Measurements from ENCODE around the gene NUCB1. TPM values are rescaled to one million over a fixed set of nuclear protein-coding genes. Genes with fewer than 3 reads are reported as not detected.

The NUCB1 gene
- total RNA-seq, 1 donor from 2014 or later: 164 TPM

DNA sequence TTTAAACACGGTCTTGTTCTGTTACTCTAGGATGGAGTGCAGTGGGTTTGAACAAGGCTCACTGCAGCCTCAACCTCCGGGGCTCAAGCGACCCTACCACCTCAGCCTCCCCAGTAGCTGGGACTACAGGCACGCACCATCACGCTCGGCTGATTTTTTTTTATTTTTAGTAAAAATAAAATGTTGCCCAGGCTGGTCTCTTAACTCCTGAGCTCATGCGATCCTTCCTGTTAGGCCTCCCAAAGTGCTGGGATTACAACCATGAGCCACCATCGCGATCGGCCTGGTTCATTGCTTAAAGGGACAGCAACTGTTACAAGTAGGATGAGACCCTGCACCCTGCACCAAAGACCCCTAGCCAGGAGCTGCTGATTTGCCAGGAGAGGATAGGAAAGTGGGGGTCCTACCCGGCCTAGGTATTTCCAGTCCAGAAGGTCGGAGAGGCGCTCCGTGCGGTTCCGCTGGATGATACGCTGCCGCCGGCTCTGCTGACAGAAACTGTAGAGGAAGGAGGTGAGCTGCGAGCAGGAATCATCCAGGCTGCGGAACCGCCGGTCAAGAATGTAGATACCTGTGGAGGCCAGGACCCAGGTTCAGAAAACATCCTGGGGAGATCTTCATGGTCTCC is 70.1 kb downstream of the NUCB1 start:
- Histone ChIP-seq H4K20me1 (ENCODE audit: insufficient read depth, low read length) (peaks cover 52% of the 10 kb centered on the region), H3K27ac (ENCODE audit: low read depth, low read length) (no peak overlapping the region), H3K9ac (ENCODE audit: low read length) (peak overlapping the region; percentile 21), H3K79me2 (ENCODE audit: insufficient read depth, low read length) (peaks cover 19% of the 10 kb centered on the region), H3K36me3 (ENCODE audit: insufficient read depth, low read length) (peaks cover 15% of the 10 kb centered on the region), H3K27me3 (ENCODE audit: insufficient read depth, low read length) (no peaks in the 10 kb centered on the region), H3K4me1 (ENCODE audit: insufficient read depth, low read length) (peaks cover 14% of the 10 kb centered on the region), H3K9me3 (ENCODE audit: insufficient read depth, low read depth, low read length) (no peaks in the 10 kb centered on the region), H3K4me2 (ENCODE audit: low read length) (no peak overlapping the region), H2AFZ (ENCODE audit: low read depth, low read length) (no peak overlapping the region), H3K4me3 (ENCODE audit: insufficient read depth, low read depth, low read length) (no peak overlapping the region)
- DNase-seq (ENCODE audit: low read depth) (no peak), FAIRE-seq (no peak)
- TF ChIP-seq EZH2 (IDR thresholded peaks at IDR 0.05; ENCODE audit: insufficient read depth, low read length) (no peak), CTCF (IDR thresholded peaks at IDR 0.05; ENCODE audit: insufficient read depth, low read depth, low read length) (no peak)
- Mint-ChIP-seq H3K27ac (ENCODE audit: unreplicated experiment) (no peak overlapping the region), H3K27me3 (ENCODE audit: low read depth, unreplicated experiment) (no peaks in the 10 kb centered on the region), H3K36me3 (ENCODE audit: low read depth, unreplicated experiment) (peaks cover 39% of the 10 kb centered on the region), H3K4me1 (ENCODE audit: low read depth, unreplicated experiment) (peaks cover 13% of the 10 kb centered on the region), H3K9me3 (ENCODE audit: unreplicated experiment) (no peaks in the 10 kb centered on the region), H3K4me3 (ENCODE audit: unreplicated experiment) (no peak overlapping the region)

GRCh38 chr19:48970923-48971395 is 70.8 kb downstream of the NUCB1 start:
- H3K36me3 Mint-ChIP-seq (ENCODE audit: low read depth, unreplicated experiment): peaks cover 35% of the 10 kb centered on the region
- H3K27me3 ChIP-seq (ENCODE audit: insufficient read depth, low read length): no peaks in the 10 kb centered on the region
- peaks cover 13% of the 10 kb centered on the region for H3K4me1 Mint-ChIP-seq (ENCODE audit: low read depth, unreplicated experiment)
- no peak overlapping the region for H3K27ac ChIP-seq (ENCODE audit: low read depth, low read length)
- peaks cover 15% of the 10 kb centered on the region for H3K36me3 ChIP-seq (ENCODE audit: insufficient read depth, low read length)
- TF ChIP-seq EZH2 (IDR thresholded peaks at IDR 0.05; ENCODE audit: insufficient read depth, low read length) (no peak), CTCF (IDR thresholded peaks at IDR 0.05; ENCODE audit: insufficient read depth, low read depth, low read length) (peak; percentile 93)
- H3K27ac Mint-ChIP-seq (ENCODE audit: unreplicated experiment): no peak overlapping the region
- no peaks in the 10 kb centered on the region for H3K9me3 Mint-ChIP-seq (ENCODE audit: unreplicated experiment)
- no peaks in the 10 kb centered on the region for H3K27me3 Mint-ChIP-seq (ENCODE audit: low read depth, unreplicated experiment)
- H3K4me3 Mint-ChIP-seq (ENCODE audit: unreplicated experiment): no peak overlapping the region
- peak overlapping the region; percentile 21 for H3K9ac ChIP-seq (ENCODE audit: low read length)
- FAIRE-seq: no peak
- H3K4me3 ChIP-seq (ENCODE audit: insufficient read depth, low read depth, low read length): no peak overlapping the region
- peaks cover 45% of the 10 kb centered on the region for H4K20me1 ChIP-seq (ENCODE audit: insufficient read depth, low read length)
- peaks cover 13% of the 10 kb centered on the region for H3K4me1 ChIP-seq (ENCODE audit: insufficient read depth, low read length)
- H3K9me3 ChIP-seq (ENCODE audit: insufficient read depth, low read depth, low read length): no peaks in the 10 kb centered on the region
- DNase-seq (ENCODE audit: low read depth): no peak
- H2AFZ ChIP-seq (ENCODE audit: low read depth, low read length): no peak overlapping the region
- peaks cover 12% of the 10 kb centered on the region for H3K79me2 ChIP-seq (ENCODE audit: insufficient read depth, low read length)
- H3K4me2 ChIP-seq (ENCODE audit: low read length): no peak overlapping the region

Other genes starting within 250 kb of the NUCB1 start
- 0.11 and 0.41 TPM in 2 replicates for gene NTN5, start 227.3 kb upstream of the NUCB1 start, total RNA-seq
- gene FUT2, start 204.3 kb upstream of the NUCB1 start, total RNA-seq: not detected in 2 replicates
- 0.55 and 0.57 TPM in 2 replicates for gene MAMSTR, start 180.6 kb upstream of the NUCB1 start, total RNA-seq
- 0.26 and 0.68 TPM in 2 replicates for gene RASIP1, start 159.7 kb upstream of the NUCB1 start, total RNA-seq
- not detected in 2 replicates for gene IZUMO1, start 153.4 kb upstream of the NUCB1 start, total RNA-seq
- 0.65 and 0.91 TPM in 2 replicates for gene FUT1, start 147.7 kb upstream of the NUCB1 start, total RNA-seq
- not detected in 2 replicates for gene FGF21, start 144.8 kb upstream of the NUCB1 start, total RNA-seq
- 38.1 and 41.5 TPM in 2 replicates for gene BCAT2, start 89.3 kb upstream of the NUCB1 start, total RNA-seq
- 8.2 and 9.7 TPM in 2 replicates for gene HSD17B14, start 63.8 kb upstream of the NUCB1 start, total RNA-seq
- 27.5 and 32.8 TPM in 2 replicates for gene PLEKHA4, start 31.7 kb upstream of the NUCB1 start, total RNA-seq
- gene PPP1R15A, start 27.9 kb upstream of the NUCB1 start, total RNA-seq: 39.5 and 53.2 TPM in 2 replicates
- not detected in 2 replicates for gene TULP2, start 1.6 kb upstream of the NUCB1 start, total RNA-seq
- 0.45 TPM in 1 of 2 replicates, not detected in the other for gene DHDH, start 33.4 kb downstream of the NUCB1 start, total RNA-seq
- 169 and 174 TPM in 2 replicates for gene BAX, start 54.6 kb downstream of the NUCB1 start, total RNA-seq
- 3,402 and 4,020 TPM in 2 replicates for gene FTL, start 65.0 kb downstream of the NUCB1 start, total RNA-seq
- 86.0 and 86.8 TPM in 2 replicates for gene GYS1, start 93.0 kb downstream of the NUCB1 start, total RNA-seq
- gene RUVBL2, start 93.6 kb downstream of the NUCB1 start, total RNA-seq: 105 and 106 TPM in 2 replicates
- 0.48 TPM in 1 of 2 replicates, not detected in the other for gene LHB, start 116.8 kb downstream of the NUCB1 start, total RNA-seq
- 3.6 and 4.5 TPM in 2 replicates for gene CGB3, start 124.0 kb downstream of the NUCB1 start, total RNA-seq
- gene CGB2, start 131.6 kb downstream of the NUCB1 start, total RNA-seq: 0.52 and 2.9 TPM in 2 replicates
- 2.3 TPM in 1 of 2 replicates, not detected in the other for gene CGB1, start 136.6 kb downstream of the NUCB1 start, total RNA-seq
- 2.0 and 6.5 TPM in 2 replicates for gene CGB5, start 143.5 kb downstream of the NUCB1 start, total RNA-seq
- gene CGB8, start 148.8 kb downstream of the NUCB1 start, total RNA-seq: 9.4 and 15.8 TPM in 2 replicates
- gene CGB7, start 157.4 kb downstream of the NUCB1 start, total RNA-seq: 7.1 and 8.8 TPM in 2 replicates
- gene NTF4, start 164.5 kb downstream of the NUCB1 start, total RNA-seq: 7.2 and 7.3 TPM in 2 replicates
- gene KCNA7, start 172.4 kb downstream of the NUCB1 start, total RNA-seq: 0.05 TPM in 1 of 2 replicates, not detected in the other
- gene SNRNP70, start 185.1 kb downstream of the NUCB1 start, total RNA-seq: 173 and 177 TPM in 2 replicates
- 8.9 and 9.7 TPM in 2 replicates for gene LIN7B, start 214.1 kb downstream of the NUCB1 start, total RNA-seq
- gene C19orf73, start 218.8 kb downstream of the NUCB1 start, total RNA-seq: 0.73 and 1.4 TPM in 2 replicates
- gene PPFIA3, start 219.2 kb downstream of the NUCB1 start, total RNA-seq: 9.2 and 11.7 TPM in 2 replicates